ENCODE data around the gene DCAF11. TPM values are rescaled to one million over a fixed set of nuclear protein-coding genes. Genes with fewer than 3 reads are reported as not detected.

The DCAF11 gene
- total RNA-seq, 4 donors from 2014 or later = 64.2 to 71.7 (median 68.3) TPM

GRCh38 chr14:24138396-24139271 is 24.1 kb downstream of the DCAF11 start:
- Histone ChIP-seq H3K27ac (no peak overlapping the region), H3K4me1 (peaks cover 54% of the 10 kb centered on the region), H3K4me3 (no peak overlapping the region), H3K9me3 (no peaks in the 10 kb centered on the region), H3K36me3 (peaks cover 28% of the 10 kb centered on the region), H3K27me3 (no peaks in the 10 kb centered on the region)
- WGBS = 81% methylated on average over 13 of the region's 13 CpGs
- DNase-seq (ENCODE audit: low spot score in 2 of 2) = no peak
- TF ChIP-seq CTCF (IDR thresholded peaks at IDR 0.05) (no peak), EP300 (IDR thresholded peaks at IDR 0.05) (no peak), POLR2AphosphoS5 (IDR thresholded peaks at IDR 0.05) (no peak), POLR2A (IDR thresholded peaks at IDR 0.05) (no peak)

DNA sequence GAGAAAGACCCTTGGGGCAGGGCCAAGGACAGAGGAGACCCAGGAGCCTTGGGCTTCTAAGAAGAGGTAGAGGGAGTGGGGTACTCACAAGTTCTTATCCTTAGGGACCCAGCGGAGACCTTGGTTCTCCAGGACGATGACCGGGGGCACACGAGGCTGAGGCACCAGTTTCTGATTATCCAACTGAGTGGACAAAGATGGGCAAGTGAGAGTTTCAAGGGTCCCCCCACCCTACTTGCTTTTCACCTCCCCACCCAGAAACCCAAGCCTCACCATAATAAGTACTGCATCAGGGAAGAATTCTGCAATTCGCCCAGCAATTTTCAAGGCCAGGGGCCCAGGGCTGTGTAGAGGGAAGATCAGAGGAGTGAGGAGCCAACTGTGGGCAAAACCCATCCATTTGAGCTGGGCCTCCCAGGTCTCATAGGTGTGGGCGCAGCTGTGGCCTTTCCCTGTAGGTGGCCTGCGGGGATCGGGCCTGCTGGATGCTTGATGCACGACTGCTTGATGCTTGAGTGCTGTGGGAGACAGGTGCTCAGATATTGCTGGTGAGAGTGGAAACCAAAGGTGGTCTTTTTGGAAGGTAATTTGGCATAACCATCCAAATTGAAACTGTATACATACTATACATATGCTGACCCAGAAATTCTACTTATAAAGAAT is 24.8 kb downstream of the DCAF11 start:
- WGBS = 86% methylated on average over 9 of the region's 9 CpGs
- peaks cover 32% of the 10 kb centered on the region for H3K36me3 ChIP-seq
- no peaks in the 10 kb centered on the region for H3K9me3 ChIP-seq
- H3K4me1 ChIP-seq = peaks cover 54% of the 10 kb centered on the region
- H3K27me3 ChIP-seq = no peaks in the 10 kb centered on the region
- peak overlapping the region; percentile 76 for H3K4me3 ChIP-seq
- H3K27ac ChIP-seq = no peak overlapping the region
- no peak for TF ChIP-seq POLR2A (IDR thresholded peaks at IDR 0.05)
- no peak for TF ChIP-seq CTCF (IDR thresholded peaks at IDR 0.05)
- TF ChIP-seq POLR2AphosphoS5 (IDR thresholded peaks at IDR 0.05) = no peak
- no peak for TF ChIP-seq EP300 (IDR thresholded peaks at IDR 0.05)
- DNase-seq (ENCODE audit: low spot score in 2 of 2) = no peak

GRCh38 chr14:24141097-24141880 is 26.7 kb downstream of the DCAF11 start, which contains the start of gene EMC9:
EMC9 (minus strand) TSS chr14:24141591; CDS start chr14:24141304, 287 bp downstream.
- Histone ChIP-seq H3K36me3 (peaks cover 32% of the 10 kb centered on the region), H3K4me1 (peaks cover 61% of the 10 kb centered on the region), H3K9me3 (no peaks in the 10 kb centered on the region), H3K27me3 (no peaks in the 10 kb centered on the region), H3K4me3 (peak within 1 kb of the TSS; percentile 76), H3K27ac (peak within 1 kb of the TSS; percentile 89)
- WGBS = 0% methylated on average over 40 of the region's 65 CpGs
- no peak for TF ChIP-seq POLR2A (IDR thresholded peaks at IDR 0.05)
- TF ChIP-seq POLR2AphosphoS5 (IDR thresholded peaks at IDR 0.05) = peak in 2 of 3 donors; percentile 9 to 45
- TF ChIP-seq CTCF (IDR thresholded peaks at IDR 0.05) = peak; percentile 54 to 78
- TF ChIP-seq EP300 (IDR thresholded peaks at IDR 0.05) = no peak
- DNase-seq (ENCODE audit: low spot score in 2 of 2) = peak; percentile 100

- H3K4me3 ChIP-seq = no peak overlapping the region
- H3K27me3 ChIP-seq = no peaks in the 10 kb centered on the region
- peaks cover 52% of the 10 kb centered on the region for H3K4me1 ChIP-seq
- no peak for TF ChIP-seq POLR2AphosphoS5 (IDR thresholded peaks at IDR 0.05)
- TF ChIP-seq CTCF (IDR thresholded peaks at IDR 0.05) = no peak
- TF ChIP-seq EP300 (IDR thresholded peaks at IDR 0.05) = no peak
- no peak for TF ChIP-seq POLR2A (IDR thresholded peaks at IDR 0.05)
- DNase-seq (ENCODE audit: low spot score in 2 of 2) = no peak
- H3K27ac ChIP-seq = no peak overlapping the region
- H3K36me3 ChIP-seq = peaks cover 21% of the 10 kb centered on the region
- H3K9me3 ChIP-seq = no peaks in the 10 kb centered on the region
- WGBS = 67% methylated on average over 2 of the region's 2 CpGs
Observed at GRCh38 chr14:24143511-24143910, 28.9 kb downstream of the DCAF11 start.
